ENCODE data around the gene RTN4R.
A peak's percentile ranks its signal among the peaks of the same experiment; 100 is the strongest.
"Not testable (repeated sequence)": the region's sequence is repeated elsewhere in the genome, so short reads cannot be mapped to it uniquely, and the experiment has no call there.

Gene RTN4R

DNA sequence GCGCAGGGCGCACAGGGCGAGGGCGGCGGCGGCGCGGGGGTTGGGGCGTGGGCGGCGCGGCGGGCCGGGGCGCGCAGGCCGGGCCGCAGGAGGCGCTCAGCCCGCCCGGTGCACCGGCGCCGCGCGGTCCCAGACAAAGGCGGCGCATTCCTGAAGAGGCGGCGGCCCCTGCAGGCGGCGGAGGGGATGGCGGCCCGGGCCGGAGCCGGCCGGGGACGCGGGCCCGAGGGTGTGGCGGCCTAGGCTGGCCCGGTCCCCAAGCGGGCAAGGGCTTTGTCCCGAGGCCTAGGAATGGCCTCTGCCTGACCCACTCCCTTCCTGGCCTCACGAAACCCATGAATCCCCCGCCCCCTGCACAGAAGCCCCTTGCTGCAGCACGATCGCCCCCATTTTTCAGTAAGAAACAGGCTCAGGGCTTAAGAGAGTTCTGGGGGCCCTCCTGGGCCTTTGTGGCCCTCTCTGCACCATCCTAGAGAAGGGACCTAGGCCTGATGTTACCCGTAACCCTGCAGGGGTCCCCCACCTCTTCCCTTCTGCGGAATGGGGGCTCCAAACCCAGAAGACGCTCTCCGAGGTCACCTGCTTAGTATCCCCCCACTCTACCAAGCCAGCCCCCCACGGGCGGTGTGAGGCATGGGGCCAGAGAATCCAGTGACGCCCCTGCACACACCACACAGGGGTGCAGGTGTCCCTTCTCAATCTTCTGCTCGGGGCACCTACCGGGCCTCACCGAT lies at the start of gene RTN4R:
RTN4R (minus strand) TSS at position 40 of the 734 bp plus-strand sequence. CDS start 226 bp downstream, outside the sequence.
- no peak for DNase-seq

DNA sequence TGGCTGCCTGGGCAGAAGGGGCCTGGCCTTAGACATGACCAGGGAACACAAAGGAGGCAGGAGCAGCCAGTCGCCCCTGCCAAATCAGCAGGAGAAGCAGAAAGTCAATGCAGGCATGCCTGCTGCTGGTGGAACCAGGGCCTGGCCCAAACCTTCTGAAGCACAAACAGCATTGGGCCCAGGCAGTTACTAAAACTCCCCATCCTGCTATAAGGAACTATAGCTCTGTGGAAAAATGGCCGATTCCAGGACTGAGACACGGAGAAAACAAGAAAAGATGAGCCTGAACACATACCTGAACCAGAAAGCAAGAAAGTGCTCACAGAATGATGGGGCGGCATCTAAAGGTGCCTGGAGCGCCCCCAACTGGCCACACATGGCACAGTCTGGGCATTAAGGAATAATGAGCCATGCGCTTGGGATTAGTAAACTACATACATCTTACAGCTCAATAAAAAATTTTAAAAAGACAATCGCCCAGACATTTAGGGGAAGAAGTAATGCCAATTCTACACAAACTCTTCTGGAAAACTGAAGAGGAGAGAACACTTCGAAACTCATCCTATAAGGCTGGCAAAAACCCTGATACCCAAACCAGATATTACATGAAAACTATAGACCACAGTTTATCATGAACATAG lies 49.4 kb upstream of the RTN4R start:
- peak; percentile 11 for DNase-seq

DNA sequence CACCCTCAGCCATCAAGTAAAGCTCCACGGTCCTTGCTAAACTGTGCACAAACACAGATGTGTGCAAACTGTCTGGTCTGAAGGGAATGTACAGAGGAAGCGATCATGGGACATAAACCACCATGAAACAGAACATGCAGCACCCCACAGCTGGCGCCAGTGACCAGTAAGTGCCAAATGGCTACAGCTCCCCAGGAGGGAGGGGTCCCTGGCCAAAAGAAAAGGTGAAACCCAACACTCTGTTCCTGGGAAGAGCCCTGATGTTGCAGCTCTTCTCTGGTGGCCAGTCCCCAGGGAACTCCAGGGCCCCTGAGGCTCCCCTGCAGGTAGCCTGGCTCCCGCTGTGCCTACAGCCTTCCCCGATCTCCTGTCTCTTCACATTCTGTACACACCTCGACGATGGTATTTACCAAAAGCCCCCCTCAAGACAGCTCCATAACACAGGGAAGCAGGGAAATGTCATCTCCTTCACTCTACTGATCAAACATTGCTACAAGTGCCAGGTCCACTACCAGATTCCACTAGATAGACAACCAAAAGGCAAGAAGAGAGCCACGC lies 48.8 kb upstream of the RTN4R start:
- no peak for DNase-seq

DNA sequence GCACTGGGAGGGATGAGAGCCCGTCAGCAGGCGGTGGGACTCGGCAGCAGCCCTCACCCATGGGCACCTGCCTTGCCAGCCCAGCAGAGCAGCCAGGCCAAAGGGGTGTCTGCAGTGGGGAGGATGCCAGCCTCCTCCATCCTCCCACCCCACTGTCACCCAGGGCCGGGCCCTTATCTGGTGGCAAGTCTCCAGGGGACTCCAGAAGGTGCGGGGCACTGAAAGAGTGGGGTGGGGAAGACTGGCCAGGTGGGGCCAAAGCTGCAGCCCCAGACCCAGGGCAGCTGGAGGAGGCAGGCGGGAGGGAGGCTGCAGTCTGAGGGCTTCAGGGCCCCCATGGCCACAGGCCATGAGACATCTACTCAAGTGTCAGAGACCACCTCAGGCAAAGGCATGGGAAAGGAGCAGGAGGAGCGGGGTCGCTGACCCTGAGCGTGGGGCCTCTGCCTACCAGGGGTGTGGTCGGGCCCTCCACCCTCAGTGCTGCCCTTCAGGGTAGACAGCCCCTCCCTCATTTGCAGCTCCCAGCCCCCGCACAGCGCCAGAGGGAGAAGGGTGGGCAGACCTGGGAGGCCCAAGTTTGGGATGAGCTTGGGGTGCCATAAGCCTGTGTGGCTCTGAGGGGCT lies 48.2 kb upstream of the RTN4R start:
- no peak for DNase-seq

DNA sequence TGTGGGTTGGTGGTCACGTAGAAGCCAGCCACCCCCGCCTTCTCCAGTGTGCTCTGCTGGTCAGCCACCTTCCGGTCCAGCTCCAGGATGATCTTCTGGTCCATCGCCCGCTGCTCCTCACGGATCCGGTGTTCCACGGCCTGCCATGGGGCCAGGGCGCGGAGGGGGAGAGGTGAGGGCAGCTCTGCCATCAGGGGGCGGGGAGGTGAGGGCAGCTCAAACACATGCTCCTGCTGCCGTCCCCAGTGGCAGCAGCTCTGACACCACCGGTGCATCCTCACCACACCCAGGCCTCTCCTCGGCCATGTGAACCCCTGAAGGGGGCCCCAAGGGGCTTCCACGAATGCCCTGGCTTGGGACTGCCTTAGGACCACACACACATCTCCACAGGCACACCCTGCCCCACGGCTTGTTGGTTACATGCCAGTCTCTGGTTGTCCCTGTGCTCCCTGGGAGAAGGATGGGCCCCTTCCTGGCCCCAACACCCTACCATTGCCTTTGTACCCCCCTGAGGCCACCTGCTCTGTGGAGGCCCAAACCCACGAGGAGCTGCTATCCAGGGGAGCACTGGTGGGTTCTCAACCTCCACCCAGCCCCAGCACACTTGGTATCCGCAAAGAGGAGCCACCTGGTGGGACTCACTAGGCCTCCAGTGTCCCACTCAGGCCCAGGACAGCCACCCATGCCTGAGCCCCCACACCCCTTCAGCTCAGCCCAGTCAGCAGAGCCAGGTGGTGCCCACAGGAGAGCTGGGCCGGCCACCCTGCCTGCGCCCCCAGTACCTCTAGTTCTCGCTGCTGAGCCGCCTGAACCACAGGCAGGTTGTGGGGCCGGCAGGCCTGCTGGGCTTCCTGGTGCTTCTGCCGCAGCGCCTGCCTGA lies 47.5 kb upstream of the RTN4R start:
- no peak for DNase-seq

DNA sequence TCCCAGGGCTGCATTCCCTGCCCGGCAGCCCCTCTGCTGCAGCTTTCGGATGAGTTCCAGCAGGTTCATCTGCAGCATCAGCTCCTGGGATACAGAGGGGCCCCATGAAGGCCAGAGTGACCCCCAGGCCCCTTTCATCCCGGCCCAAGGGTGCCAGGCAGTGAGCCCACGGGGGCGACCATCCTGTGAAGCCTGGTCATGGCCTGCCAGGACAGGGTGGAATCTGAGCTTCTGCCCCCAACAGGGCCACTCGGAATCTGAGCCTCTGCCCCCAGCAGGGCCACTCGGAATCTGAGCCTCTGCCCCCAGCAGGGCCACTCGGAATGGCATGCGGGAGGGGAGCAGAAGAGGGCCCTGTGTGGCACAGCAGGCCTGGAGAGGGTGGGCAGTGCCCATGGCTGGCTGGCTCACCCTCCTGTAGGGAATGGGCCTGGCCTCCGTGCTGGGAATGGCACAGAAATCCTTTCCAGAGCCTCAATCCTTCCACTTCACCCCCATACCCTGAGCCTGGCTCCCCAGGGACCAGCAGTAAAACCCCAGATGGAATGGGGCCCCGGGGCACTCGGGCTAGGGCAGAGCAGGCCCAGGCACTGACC lies 46.7 kb upstream of the RTN4R start:
- DNase-seq = not testable (repeated sequence)

DNA sequence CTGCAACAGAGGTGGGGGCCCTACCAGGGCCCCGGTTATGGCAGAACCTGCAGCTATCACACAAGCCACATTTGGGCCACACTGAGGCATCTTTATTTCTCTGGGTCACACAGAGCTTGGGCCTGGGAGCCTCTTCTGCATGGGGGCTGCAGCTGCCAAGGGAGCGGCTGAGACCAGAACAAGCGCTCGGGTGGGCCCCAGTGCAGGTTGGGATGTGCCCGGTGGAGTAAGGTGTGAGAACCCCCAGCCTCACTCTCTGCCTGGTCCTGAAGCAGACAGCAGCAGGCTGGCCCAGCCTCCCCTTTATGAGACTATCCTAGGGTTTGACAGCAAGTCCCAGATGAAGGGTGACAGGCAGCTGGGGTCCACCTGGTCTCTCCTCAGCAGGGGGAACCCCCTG lies 46.1 kb upstream of the RTN4R start:
- DNase-seq = not testable (repeated sequence)

DNA sequence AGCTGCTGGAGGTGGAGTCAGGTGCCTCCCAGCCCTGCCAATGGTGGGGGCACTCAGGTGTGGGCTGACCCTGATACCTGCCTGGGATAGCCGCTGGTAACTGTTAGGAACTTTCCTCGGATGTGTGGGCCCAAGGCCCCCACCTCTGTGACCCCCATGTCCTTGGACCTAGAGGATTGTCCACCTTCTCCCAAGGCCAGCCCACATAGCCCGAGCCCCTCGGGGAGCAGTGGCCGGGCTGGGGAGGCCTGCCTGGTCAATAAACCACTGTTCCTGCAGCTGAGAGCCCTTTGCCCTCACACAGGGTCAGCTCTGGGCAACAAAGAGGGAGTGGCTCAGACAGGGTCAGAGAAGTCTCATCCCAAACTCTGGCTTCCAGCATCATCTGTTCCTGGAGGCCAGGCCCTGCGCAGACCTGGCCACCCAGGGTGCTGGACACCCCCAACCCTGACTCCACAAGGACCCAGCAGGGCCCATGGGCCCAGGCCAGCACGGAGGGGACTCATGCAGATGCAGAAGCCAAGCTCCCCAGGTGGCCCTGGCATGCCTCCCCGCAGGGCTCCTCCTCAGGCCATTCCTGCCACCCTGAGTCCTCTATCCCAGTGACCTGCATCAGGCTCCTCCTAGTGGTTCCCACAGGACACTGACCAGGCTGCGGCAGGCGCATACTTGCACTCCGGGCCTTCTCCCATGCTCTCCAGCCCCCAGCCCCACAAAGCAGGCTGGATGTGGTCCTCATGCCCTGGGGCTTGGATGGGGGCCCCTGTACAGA lies 45.4 kb upstream of the RTN4R start:
- DNase-seq = not testable (repeated sequence)

DNA sequence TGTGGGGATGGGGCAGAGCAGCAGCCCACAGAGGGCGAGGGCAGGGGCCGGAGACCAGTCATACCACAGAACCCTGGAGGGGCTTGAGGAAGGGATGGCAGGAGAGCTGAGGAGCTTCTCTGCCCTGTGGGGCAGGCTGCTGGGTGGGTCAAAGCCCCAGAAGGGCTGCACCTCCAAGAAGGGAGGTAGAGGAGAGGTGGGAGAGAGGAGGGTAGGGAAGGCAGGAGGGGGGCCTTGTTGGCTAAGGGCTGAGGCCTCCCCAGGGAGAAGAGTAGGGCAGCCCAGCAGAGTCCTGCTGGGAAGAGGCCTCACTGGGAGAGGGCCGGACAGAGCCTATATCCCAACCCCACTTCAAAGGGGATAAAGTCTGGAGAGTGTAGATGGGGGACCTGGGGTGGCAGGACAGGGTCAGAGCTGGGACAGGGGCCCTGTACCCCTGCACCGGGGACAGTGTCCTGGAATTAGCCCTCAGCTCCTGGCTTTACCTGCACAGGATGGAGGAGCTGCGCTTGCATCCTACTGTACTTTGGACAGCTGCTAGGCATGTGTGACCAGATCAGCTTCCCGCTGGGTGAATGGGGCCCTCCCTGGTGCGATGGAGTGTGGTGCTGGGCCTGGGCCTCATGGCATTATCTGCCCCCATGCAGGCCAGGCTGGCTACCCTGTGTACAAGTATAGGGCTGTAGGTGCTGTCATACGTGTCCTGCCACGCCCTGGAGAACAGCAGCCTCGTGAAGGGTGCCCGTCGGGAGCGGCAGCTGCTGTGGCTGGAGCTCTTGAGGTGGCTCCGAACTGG lies 44.5 kb upstream of the RTN4R start:
- DNase-seq = no peak

DNA sequence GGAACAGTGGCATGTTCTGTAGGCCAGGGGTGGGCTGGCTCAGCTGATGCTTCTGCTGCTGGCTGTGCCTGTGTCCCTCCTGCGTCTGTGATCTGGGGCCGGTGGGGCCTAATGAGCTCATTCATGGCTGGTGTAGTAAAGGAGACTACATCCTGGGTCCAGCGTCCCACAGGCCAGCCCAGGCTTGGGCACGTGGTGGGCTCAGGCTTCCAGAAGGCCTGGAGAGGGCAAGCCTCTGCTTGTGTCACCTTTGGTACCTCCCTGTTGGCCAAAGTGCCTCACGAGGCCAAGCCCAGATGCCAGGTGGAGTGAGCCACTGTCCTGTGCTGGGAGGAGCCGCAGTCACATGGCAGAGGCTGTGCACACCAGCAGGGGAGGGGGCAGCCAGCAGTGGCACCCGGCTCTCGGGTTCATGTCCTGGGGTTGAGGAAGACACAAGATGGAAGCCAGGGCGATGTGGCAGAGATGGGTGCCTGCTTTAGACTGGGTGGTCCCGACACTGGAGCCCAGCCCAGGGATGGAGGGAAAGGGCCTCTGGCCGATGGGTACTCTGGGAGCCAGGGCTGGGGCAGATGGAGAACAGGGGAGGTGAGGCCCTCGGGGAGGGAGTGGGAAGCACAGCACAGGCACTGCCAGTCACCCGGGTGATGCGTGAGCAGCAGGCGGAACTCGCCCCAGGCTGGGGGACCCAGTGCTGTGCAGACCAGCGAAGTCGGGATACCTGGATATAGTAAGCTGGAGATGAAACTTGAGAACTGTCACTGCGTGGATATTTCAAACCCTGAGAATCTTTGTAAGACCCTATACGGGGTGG lies 43.3 kb upstream of the RTN4R start:
- DNase-seq = not testable (repeated sequence)

DNA sequence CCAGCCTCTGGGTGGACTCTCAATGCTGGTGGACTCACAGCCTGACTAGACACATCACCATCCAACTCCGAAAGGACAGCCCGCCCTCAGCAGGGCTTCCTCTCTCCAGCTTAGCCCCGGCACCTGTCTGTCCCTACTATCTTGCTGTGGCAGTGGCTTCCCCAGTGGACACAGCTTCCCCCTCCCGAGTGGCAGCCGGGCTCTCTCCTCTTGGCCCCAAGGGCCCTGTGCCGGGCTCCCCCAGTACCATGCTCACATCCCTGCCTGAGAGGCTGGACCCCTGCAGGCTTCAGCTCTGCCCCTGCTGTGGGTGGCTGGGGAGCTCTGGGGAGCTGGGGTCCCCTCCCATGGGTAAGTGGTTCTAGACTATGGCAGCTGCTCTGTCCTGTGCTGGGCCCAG lies 42.7 kb upstream of the RTN4R start:
- not testable (repeated sequence) for DNase-seq

DNA sequence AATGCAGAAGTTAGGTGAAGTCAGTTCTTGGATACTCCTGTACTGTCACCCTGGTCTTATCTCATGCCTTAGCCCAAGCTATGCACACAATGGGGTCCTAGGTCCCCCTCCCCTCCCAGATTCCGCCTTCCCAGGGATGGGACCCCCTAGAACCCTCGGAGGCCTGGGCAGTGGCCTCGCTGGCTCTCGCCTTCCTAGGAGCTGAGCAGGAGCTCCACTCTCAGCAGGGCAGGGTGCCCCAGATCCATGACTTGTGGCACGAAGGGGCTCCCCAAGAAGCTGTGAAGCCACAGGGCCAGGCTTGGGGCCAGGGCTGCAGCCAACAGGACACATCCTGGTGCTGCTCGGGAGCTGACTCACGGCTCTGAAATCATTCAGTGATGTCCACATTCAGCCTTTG lies 42.1 kb upstream of the RTN4R start:
- not testable (repeated sequence) for DNase-seq

DNA sequence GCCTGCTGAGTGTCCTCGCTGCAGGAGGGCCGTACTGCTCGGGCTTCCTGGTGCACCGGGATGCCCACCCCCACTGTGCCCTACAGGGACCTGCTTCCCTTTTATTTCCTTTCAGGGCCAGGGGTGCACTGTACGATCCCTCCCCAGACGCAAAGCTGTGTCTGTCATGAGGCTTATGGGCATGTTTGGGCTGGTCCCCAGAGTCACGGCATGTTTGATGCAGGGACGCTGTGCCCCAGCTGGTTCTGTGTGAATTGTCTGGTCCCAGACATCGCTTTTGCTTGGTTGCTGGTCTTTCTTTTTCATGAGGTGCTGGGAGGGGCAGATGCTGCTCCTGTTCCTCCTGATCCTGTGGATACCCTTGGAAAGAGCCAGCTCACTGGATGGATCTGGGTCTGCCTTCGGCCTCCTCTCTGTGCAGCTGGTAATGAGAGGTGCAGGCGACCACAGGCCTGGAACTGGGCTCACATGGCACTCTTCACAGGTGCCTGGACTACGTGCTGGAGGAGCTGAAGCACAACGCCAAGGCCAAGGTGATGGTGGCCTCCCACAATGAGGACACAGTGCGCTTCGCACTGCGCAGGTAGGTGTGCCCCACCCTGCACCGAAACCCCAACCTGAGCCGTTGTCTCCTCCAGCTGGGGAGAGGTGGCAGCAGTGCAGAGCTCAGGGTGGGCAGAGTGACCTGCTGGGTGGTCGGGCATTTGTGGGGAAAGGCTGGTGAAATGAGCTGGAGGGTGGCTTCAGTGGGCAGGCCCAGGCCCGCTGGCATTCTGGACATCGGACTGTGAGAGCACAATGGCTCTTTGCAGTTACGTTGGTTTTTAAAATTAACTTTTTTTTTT lies 40.9 kb upstream of the RTN4R start:
- DNase-seq = not testable (repeated sequence)

DNA sequence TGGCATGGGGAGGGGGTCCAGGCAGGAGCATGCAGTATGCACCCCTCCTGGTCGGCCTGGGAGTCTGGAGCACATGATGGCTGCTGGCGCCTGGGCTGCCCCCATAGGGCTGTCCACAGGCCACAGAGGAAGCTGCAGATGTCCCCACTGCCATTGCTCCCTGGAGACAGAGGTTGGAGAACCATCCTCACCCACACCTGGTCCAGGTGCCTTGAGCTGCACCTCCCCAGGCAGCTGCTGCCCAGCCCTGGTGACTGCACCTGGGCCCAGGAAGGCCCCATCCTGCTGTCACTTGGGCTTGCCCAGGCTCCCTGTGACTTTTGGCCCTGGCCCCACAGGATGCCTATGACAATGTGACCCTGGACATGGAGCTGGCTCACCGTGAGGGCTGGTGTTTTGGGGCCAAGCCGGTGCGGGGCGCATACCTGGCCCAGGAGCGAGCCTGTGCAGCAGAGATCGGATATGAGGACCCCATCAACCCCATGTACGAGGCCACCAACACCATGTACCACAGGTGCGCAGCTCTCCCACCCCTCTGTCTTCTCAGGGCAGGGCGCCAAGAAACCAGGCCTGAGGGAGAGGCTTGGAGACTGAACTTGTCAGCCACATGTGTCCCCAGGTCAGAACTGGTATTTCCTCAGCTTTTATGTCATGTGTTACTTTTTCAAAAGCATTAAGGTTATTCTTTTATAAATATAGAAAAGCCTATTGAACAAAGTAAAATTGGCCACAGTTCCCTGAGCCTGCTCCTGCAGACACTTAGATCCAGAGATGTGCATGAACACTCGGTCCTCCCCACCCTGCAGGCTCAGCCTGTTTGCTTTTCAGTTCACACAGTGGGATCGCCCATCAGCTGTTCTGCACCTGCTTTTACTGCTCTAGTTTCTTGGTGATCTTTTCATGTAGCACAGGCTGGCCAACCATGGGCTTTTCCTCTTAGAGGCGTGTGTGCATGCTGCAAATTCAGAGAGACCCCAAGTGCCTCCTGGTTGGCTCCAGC lies 39.6 kb upstream of the RTN4R start:
- not testable (repeated sequence) for DNase-seq

DNA sequence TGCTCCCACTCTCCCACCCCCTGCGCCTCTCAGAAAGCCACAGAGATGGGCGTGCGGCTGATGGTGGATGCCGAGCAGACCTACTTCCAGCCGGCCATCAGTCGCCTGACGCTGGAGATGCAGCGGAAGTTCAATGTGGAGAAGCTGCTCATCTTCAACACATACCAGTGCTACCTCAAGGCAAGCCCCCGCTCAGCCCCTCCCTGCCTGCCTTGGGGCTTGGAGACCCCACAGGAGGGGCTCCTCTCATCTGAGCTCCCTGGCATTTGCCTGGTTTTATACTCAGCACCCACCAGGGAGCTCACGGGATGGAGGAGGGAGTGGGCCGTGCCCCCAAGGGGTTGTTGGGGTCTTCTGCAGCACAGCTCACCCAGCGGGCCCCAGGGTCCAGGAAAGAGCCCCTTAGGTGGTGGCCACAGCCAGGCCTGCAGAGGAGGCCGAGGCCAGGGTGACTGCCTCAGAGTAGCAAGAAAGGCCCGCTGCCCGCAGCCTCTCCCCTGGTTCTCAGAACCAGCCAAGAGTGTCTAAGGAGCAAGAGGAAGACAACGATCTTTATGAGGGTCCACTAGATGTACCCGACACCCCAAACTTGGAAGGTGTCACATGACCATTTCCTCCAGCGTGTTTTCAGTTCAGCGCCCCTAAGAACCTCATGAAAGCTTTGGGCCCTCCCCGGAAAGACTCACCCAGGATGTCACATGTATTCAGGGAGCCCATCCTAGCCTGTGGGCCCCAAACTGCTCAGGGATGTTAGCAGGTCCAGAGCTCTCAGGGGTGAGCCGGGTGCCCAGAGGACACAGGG lies 38.7 kb upstream of the RTN4R start:
- not testable (repeated sequence) for DNase-seq

DNA sequence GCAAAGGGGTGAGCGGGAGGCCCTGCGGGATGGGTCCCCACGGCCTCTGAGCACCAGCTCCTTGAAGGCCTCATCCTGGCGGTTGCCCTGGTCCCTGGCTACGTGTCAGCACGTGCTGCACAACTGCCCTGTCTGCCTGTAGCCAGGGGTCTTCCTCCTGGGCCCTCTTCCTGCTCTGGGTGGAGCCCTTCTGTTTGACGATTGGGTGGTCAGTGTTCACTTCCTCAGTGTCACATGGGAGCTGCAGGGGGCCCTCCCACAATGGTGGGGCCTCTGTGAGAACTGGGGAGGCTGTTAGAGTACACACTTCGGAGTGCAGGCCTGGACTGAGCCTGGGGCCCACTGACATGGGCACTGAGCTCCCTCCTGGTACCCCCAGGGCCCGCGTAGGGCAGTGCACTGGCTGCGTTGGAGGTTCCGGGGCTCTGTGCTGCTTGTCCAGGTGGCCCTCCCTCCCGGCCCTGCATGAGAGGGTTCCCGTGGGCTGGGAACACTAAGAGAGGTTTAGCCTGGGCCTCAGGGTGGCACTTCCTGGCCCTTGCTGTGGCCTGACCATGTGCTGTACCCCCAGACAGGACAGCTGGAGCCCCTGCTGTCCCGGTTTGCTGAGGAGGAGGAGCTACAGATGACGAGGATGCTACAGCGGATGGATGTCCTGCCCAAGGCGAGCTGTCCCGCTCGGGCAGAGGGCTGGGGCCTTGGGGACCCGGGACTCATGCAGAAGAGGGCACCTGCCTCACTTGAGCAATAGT lies 38.0 kb upstream of the RTN4R start:
- DNase-seq = no peak
